ENCODE results near the gene FAM174C. TPM values are rescaled to one million over a fixed set of nuclear protein-coding genes. Genes with fewer than 3 reads are reported as not detected.

FAM174C gene
- total and polyA plus RNA-seq, 2 donors (not counting 3 experiments of a cell fraction or from before 2014, with no cell fraction given) = 46.7 to 83.9 TPM

GRCh38 chr19:1289686-1290025, 14.3 kb downstream of the FAM174C start:
- Histone ChIP-seq H3K4me1 (ENCODE audit: control insufficient read depth, extremely low read depth, insufficient read depth, low read length) (no peaks in the 10 kb centered on the region), H3K27me3 (ENCODE audit: control insufficient read depth in 2 of 2, insufficient read depth in 2 of 2, low read length in 2 of 2) (peaks cover 8 to 15% of the 10 kb centered on the region in 2 experiments), H3K9me3 (replicated peaks; ENCODE audit: control insufficient read depth, insufficient read depth, low read length) (no peaks in the 10 kb centered on the region), H3K9me1 (replicated peaks; ENCODE audit: control insufficient read depth, extremely low read depth, insufficient read depth, low read length) (no peaks in the 10 kb centered on the region), H3K27ac (ENCODE audit: insufficient read depth, low read depth, low read length) (no peak overlapping the region), H2AFZ (ENCODE audit: low read depth, low read length) (no peak overlapping the region), H4K20me1 (replicated peaks; ENCODE audit: control insufficient read depth, extremely low read depth, insufficient read depth, low read length) (no peaks in the 10 kb centered on the region), H3K79me2 (ENCODE audit: control insufficient read depth, insufficient read depth, low read length) (no peaks in the 10 kb centered on the region), H3K9ac (replicated peaks; ENCODE audit: extremely low read depth, insufficient read depth, low read length) (no peak overlapping the region), H3K4me2 (ENCODE audit: insufficient read depth, low read length) (no peak overlapping the region), H3K36me3 (ENCODE audit: control insufficient read depth in 2 of 2, extremely low read depth in 1 of 2, insufficient read depth in 2 of 2, low read length in 2 of 2) (no peaks in the 10 kb centered on the region), H3K4me3 (replicated peaks in 1 of 3; ENCODE audit: insufficient read depth in 1 of 3, low read depth in 1 of 3, low read length in 3 of 3) (no peak overlapping the region)
- dilution Hi-C loops (cut with MboI; ENCODE audit: extremely low pct_ligation_motif_present, low sequenced_read_pairs) = no loop called here
- DNase-seq (ENCODE audit: low read depth, low spot score) (no peak), FAIRE-seq (no peak)
- intact Hi-C loops (cut with micrococcal nuclease) = no loop called here
- ChIA-PET CTCF (no interaction called here), POLR2A (no interaction called here)
- BruUV-seq (replicated peaks) = no TSS peak
- TF ChIP-seq MAX (IDR thresholded peaks at IDR 0.05; ENCODE audit: insufficient read depth, insufficient read length) (no peak), POLR2A (IDR thresholded peaks at IDR 0.05; ENCODE audit: low read depth, low read length) (no peak), MYC (IDR thresholded peaks at IDR 0.05; ENCODE audit: low read depth, low read length) (no peak)
- TF ChIP-seq, protein P1, sequence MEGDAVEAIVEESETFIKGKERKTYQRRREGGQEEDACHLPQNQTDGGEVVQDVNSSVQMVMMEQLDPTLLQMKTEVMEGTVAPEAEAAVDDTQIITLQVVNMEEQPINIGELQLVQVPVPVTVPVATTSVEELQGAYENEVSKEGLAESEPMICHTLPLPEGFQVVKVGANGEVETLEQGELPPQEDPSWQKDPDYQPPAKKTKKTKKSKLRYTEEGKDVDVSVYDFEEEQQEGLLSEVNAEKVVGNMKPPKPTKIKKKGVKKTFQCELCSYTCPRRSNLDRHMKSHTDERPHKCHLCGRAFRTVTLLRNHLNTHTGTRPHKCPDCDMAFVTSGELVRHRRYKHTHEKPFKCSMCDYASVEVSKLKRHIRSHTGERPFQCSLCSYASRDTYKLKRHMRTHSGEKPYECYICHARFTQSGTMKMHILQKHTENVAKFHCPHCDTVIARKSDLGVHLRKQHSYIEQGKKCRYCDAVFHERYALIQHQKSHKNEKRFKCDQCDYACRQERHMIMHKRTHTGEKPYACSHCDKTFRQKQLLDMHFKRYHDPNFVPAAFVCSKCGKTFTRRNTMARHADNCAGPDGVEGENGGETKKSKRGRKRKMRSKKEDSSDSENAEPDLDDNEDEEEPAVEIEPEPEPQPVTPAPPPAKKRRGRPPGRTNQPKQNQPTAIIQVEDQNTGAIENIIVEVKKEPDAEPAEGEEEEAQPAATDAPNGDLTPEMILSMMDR (IDR thresholded peaks at IDR 0.05; ENCODE audit: extremely low read depth in 1 of 2, insufficient read depth in 1 of 2, low read depth in 1 of 2, low read length in 2 of 2) = no peak

GRCh38 chr19:1290196-1290702, 14.9 kb downstream of the FAM174C start:
- dilution Hi-C loops (cut with MboI; ENCODE audit: extremely low pct_ligation_motif_present, low sequenced_read_pairs) = no loop called here
- CTCF ChIA-PET = interaction anchor here (1.2 kb wide), 1 partner anchor 36 kb away, joined by 3 read pairs; no protein-coding TSS in a partner anchor
- no peak overlapping the region for H3K27ac ChIP-seq (ENCODE audit: insufficient read depth, low read depth, low read length)

More at GRCh38 chr19:1290196-1290702, 14.9 kb downstream of the FAM174C start:
- TF ChIP-seq GATA2 (IDR thresholded peaks at IDR 0.05; ENCODE audit: insufficient read depth, insufficient read length, low read depth, low read length) (no peak), JUN (IDR thresholded peaks at IDR 0.05; ENCODE audit: borderline replicate concordance, insufficient read depth, insufficient read length, low read depth) (no peak)
- Histone ChIP-seq H3K4me3 (replicated peaks in 1 of 3; ENCODE audit: insufficient read depth in 1 of 3, low read depth in 1 of 3, low read length in 3 of 3) (no peak overlapping the region), H3K27me3 (ENCODE audit: control insufficient read depth in 2 of 2, insufficient read depth in 2 of 2, low read length in 2 of 2) (peaks cover 5 to 9% of the 10 kb centered on the region in 2 experiments), H3K4me1 (ENCODE audit: control insufficient read depth, extremely low read depth, insufficient read depth, low read length) (peaks cover under 1% of the 10 kb centered on the region), H3K4me2 (ENCODE audit: insufficient read depth, low read length) (no peak overlapping the region), H3K79me2 (ENCODE audit: control insufficient read depth, insufficient read depth, low read length) (no peaks in the 10 kb centered on the region), H3K9me3 (replicated peaks; ENCODE audit: control insufficient read depth, insufficient read depth, low read length) (no peaks in the 10 kb centered on the region), H3K36me3 (ENCODE audit: control insufficient read depth in 2 of 2, extremely low read depth in 1 of 2, insufficient read depth in 2 of 2, low read length in 2 of 2) (no peaks in the 10 kb centered on the region), H2AFZ (ENCODE audit: low read depth, low read length) (no peak overlapping the region), H4K20me1 (replicated peaks; ENCODE audit: control insufficient read depth, extremely low read depth, insufficient read depth, low read length) (no peaks in the 10 kb centered on the region), H3K9ac (replicated peaks; ENCODE audit: extremely low read depth, insufficient read depth, low read length) (no peak overlapping the region), H3K9me1 (replicated peaks; ENCODE audit: control insufficient read depth, extremely low read depth, insufficient read depth, low read length) (no peaks in the 10 kb centered on the region)
- POLR2A ChIA-PET = no interaction called here
- DNase-seq (ENCODE audit: low read depth, low spot score) = no peak
- FAIRE-seq = no peak
- intact Hi-C loops (cut with micrococcal nuclease) = no loop called here
- no TSS peak for BruUV-seq (replicated peaks)
